Measurements from ENCODE around the gene DIS3L2.
"Not testable (repeated sequence)": the region's sequence is repeated elsewhere in the genome, so short reads cannot be mapped to it uniquely, and the experiment has no call there.

The DIS3L2 gene

GRCh38 chr2:232292395-232293154, 331.1 kb downstream of the DIS3L2 start:
- no peak for DNase-seq (ENCODE audit: low read depth in 2 of 3, low spot score in 2 of 3)

- DNase-seq (ENCODE audit: low read depth in 2 of 3, low spot score in 2 of 3) = no peak
Observed at GRCh38 chr2:232293191-232293590, 331.7 kb downstream of the DIS3L2 start.

- DNase-seq (ENCODE audit: low read depth in 2 of 3, low spot score in 2 of 3) = no peak
Observed at GRCh38 chr2:232295971-232296370, 334.5 kb downstream of the DIS3L2 start.

GRCh38 chr2:232296776-232297525, 335.4 kb downstream of the DIS3L2 start:
- no peak for DNase-seq (ENCODE audit: low read depth in 2 of 3, low spot score in 2 of 3)

- no peak for DNase-seq (ENCODE audit: low read depth in 2 of 3, low spot score in 2 of 3)
Observed at GRCh38 chr2:232299084-232299483, 337.6 kb downstream of the DIS3L2 start.

- DNase-seq (ENCODE audit: low read depth in 2 of 3, low spot score in 2 of 3) = no peak
Observed at GRCh38 chr2:232299927-232300674, 338.6 kb downstream of the DIS3L2 start.

- DNase-seq (ENCODE audit: low read depth in 2 of 3, low spot score in 2 of 3) = no peak
Observed at GRCh38 chr2:232300894-232301387, 339.4 kb downstream of the DIS3L2 start.

- DNase-seq (ENCODE audit: low read depth in 2 of 3, low spot score in 2 of 3) = no peak
Observed at GRCh38 chr2:232304236-232304635, 342.7 kb downstream of the DIS3L2 start.

GRCh38 chr2:232306741-232307305, 345.3 kb downstream of the DIS3L2 start:
- DNase-seq (ENCODE audit: low read depth in 2 of 3, low spot score in 2 of 3) = no peak

GRCh38 chr2:232307854-232308253, 346.3 kb downstream of the DIS3L2 start:
- DNase-seq (ENCODE audit: low read depth in 2 of 3, low spot score in 2 of 3) = no peak

GRCh38 chr2:232308986-232309385, 347.5 kb downstream of the DIS3L2 start:
- no peak for DNase-seq (ENCODE audit: low read depth in 2 of 3, low spot score in 2 of 3)

- DNase-seq (ENCODE audit: low read depth in 2 of 3, low spot score in 2 of 3) = no peak
Observed at GRCh38 chr2:232309592-232309991, 348.1 kb downstream of the DIS3L2 start.

GRCh38 chr2:232310121-232310520, 348.6 kb downstream of the DIS3L2 start:
- DNase-seq (ENCODE audit: low read depth in 2 of 3, low spot score in 2 of 3) = no peak

- DNase-seq (ENCODE audit: low read depth in 2 of 3, low spot score in 2 of 3) = no peak
Observed at GRCh38 chr2:232310696-232311095, 349.2 kb downstream of the DIS3L2 start.

- DNase-seq (ENCODE audit: low read depth in 2 of 3, low spot score in 2 of 3) = not testable (repeated sequence)
Observed at GRCh38 chr2:232313645-232314044, 352.1 kb downstream of the DIS3L2 start.

- peak in 1 of 3 experiments; percentile 51 for DNase-seq (ENCODE audit: low read depth in 2 of 3, low spot score in 2 of 3)
Observed at GRCh38 chr2:232315049-232315922, 353.8 kb downstream of the DIS3L2 start.

GRCh38 chr2:232315923-232316299, 354.4 kb downstream of the DIS3L2 start:
- no peak for DNase-seq (ENCODE audit: low read depth in 2 of 3, low spot score in 2 of 3)

GRCh38 chr2:232316461-232317330, 355.2 kb downstream of the DIS3L2 start:
- DNase-seq (ENCODE audit: low read depth in 2 of 3, low spot score in 2 of 3) = no peak

- DNase-seq (ENCODE audit: low read depth in 2 of 3, low spot score in 2 of 3) = no peak
Observed at GRCh38 chr2:232318169-232318855, 356.8 kb downstream of the DIS3L2 start.

All from activated CD8-positive, alpha-beta memory T cell treated with anti-CD3 and anti-CD28 coated beads for 48 hours (primary cell).